Stimulated activated CD4-positive, alpha-beta T cell treated with anti-CD3 and anti-CD28 coated beads, TNF-alpha, amount 100 ng/mL, for 1 hour (primary cell): Measurements from ENCODE around the gene ZNF385B.
"Not testable (repeated sequence)": the region's sequence is repeated elsewhere in the genome, so short reads cannot be mapped to it uniquely, and the experiment has no call there.

Source experiments
- DNase-seq, 3 donors: peaks; one replicate each; pipeline ENCODE4 v3.0.0-alpha.2; 2020; ENCODE audit warnings: low read depth in 3 of 3, low spot score in 1 of 3

The ZNF385B gene

DNA sequence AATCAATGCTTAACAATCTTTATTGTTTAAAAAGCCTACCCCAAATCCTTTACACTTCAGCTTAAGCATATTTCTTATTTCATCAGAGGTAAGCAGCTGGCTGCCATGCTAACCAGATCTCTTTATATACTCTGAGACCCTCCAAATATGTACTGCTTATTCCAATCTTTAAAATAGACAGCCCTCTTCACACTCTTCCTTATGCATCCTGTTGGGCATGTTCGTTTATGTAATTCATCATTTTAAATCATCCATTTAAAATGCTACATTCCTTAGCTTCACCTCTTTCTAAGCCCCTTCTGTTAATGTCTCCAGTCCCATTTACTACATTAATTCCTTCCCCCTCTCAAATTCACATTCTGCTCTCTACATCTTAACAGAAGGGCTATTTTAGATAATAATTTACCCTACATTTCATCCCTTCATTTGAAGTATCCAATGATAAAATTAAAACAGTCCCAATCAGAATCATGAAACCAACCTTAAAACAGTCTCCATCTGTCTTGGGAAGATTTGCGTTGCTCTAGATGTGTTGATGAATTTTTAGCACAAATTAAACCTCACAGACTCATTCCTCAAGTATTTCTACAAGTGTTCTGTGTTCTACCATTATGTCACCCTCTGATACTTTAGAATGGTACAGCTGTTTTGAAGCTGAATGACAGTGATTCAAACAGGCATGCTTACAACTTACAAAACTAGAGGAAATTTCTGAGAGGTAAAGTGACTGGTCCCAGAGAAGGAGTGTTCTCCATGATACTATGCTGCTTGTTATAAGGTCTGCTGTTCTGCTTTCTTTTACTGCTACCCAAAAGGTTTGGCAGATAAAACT, 59.1 kb downstream of the ZNF385B start:
- DNase-seq = no peak

DNA sequence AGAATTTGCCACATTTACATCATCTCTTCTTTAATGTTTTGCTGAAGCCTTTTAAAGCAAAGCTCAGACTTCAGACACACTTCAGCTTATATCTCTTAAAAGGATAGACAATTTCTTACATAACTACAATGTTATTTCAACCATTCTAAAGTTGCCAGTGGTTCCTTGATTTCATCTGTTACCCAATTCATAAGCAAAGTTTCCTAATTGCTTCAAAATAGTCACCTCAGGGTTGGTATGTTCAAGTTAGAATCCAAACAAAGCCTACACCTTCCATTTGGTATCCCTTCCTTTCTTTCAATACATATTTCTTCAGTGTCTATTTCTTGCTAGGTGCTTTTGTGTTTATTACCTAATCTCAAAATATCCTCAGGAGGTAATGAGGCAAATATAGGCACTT, 60.6 kb downstream of the ZNF385B start:
- DNase-seq = no peak

DNA sequence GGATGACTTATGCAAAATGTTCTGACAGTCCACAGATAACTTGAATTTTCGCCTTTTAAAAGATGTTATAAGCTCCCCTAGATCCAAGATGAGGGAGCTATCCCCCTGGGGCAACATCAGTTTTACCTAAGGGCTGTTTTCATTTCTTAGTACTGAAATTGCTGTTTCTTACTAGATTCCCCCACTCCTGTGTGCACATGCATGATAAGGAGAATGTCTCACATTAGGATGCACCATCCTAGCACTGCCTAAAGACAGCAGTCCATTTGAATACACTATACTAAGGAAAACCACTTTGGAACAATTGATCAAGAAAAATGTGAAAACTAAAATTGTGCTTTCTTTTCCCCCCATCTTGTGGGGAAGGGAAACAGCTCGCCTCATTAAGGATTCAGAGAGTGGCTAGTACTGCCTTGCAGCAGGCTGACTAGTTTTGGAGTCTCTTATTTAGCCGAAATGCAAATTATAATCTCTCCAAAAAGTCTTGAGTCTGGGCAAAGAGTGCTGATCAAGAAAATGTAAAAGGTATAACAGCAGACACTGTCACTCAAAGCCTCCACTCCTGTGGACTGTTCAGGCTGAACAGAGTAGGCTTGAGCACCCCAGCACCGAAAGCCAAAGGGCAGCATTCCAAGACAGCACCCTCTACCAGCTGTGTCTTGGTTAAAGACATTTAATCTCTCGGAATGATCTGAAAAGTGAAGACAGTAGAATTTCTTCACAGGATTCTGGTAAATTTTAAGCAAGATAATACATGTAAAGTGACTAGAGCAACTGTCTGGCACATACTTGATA, 65.0 kb downstream of the ZNF385B start:
- no peak for DNase-seq

DNA sequence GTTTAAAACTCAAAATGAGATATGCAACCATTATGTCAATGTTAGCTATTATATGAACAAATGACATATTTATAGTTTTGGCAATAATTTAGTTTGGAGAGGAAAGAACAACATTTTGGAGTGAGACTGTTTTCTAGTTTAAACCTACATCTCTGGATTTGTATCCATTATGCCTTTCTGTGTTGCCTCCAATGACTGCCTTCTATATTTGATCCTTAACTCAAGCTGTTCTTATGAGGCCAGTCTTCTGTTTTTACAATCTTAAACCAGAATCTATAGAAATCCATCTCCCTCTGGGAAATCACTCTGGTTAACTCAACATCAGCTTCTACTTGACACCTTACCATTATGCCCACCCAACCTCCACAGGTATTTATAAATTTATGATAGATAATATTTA, 67.5 kb downstream of the ZNF385B start:
- DNase-seq = no peak

DNA sequence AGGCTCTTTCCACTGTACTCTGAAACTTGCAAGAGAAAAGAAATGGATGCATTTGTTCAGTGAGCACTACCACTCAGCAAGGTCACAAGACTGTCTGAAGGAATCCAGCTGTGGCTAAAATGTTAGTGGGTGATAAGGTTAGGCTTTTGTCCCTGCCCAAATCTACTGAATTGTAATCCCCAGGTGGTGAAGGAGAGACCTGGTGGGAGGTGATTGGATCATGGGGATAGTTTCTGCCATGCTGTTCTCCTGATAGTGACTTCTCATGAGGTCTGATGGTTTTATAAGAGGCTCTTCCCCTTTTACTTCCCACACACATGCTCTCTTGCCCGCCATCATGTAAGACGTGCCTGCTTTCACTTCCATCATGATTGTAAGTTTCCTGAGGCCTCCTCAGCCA, 68.2 kb downstream of the ZNF385B start:
- DNase-seq = no peak

DNA sequence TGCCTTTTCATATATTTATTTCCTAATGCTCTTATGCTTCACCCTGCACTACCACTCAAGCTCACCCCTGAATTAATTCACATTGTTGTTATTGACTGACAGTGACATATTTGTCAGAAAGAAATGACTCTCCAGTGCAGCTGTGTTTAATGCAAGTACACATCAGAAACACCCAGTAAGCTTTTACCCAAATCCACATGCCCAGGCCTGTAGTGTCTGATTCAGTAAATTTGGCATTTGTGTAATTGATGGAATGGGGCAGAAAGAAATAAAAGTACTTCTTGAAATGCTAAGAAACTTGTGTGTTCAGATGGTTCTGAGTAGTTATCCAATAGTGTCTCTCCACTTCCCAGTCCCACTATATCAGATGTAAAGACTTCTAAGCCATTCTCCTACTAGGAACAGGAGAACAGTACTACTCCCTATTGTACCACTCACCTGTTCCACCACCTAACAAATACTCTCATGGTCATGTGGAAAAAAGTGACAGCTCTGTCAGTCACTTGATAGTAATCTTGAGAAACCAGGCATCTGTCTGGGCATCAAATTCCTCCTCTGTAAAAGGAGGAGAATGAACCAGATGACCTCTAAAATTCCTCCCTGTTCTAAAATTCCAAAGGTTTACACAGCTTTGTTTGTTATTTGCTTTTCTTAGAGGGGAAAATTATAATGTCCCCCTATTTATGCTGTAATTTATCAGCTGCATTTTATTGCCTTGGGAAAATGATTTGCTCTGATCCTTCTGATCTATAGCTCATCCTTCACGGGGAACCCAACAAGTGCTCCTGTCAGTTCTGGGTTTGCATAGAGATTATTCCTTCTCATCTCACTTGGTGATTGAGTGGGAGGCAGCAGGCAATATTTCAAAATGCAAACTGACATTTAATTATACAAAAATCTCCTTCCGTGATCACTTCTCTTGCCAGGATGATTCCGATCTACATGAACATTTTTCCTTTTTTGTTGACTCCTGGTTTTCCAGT, 70.9 kb downstream of the ZNF385B start:
- no peak for DNase-seq

DNA sequence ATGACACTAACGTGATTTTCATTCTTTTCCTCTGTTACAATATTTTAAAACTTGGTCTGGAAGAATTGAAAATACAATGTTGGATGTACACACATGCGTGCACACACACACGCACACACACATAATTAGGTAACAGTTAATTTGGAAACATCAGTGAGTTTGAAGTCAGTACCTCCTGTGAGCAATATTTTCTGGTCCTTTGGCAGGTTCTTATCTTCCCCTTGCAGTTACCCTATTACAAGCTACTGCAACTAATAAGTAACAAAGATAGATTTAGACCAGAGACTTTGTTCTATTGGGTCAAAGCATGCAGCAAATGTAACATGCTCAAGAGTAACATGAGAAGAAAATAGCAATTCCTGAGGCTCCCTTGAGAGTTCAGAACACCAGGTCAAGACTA, 73.3 kb downstream of the ZNF385B start:
- no peak for DNase-seq

DNA sequence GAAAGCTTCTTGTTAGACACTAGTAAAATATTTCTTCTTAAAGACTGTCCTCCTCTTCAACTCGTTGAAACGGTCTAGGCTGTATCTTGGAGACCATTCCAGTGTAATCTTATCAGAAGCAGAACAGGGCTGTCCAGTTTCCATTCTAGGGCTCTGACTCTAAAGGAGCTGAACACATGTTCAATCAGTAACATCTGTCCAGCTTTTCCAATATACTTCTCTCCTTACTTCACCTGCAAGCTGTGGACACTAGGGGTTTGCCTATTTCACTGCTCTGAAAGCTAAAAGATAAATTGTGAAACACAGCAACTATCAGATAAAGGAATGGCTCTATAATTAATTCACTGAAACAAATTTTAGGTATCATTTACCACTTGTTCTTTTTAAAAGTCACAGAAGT, 73.8 kb downstream of the ZNF385B start:
- no peak for DNase-seq

DNA sequence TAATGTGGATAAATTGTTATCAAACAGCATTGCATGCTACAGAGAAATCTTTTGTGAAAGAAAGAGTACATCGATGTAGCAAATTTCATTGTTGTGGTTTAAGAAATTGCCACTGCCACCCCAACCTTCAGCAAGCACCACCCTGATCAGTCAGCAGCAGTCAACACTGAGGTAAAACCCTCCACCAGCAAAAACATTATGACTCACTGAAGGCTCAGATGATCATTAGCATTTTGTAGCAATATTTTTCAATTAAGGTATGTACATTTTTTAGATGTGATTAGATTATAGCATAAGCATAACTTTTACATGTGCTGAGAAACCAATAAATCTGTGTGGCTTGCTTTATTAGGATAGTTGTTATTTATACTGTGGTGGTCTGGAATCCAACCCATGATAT, 75.5 kb downstream of the ZNF385B start:
- DNase-seq = no peak

DNA sequence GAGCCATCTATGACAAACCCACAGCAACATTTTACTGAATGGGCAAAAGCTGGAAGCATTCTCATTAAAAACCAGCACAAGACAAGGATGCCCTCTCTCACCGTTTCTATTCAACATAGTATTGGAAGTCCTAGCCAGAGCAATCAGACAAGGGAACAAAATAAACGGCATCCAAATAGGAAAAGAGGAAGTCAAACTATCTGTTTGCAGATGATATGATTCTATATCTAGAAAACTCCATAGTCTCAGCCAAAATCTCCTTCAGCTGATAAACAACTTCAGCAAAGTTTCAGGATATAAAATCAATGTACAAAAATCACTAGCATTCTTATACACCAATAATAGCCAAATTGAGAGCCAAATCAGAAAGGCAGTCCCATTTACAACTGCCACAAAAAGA, 79.1 kb downstream of the ZNF385B start:
- DNase-seq = not testable (repeated sequence)

DNA sequence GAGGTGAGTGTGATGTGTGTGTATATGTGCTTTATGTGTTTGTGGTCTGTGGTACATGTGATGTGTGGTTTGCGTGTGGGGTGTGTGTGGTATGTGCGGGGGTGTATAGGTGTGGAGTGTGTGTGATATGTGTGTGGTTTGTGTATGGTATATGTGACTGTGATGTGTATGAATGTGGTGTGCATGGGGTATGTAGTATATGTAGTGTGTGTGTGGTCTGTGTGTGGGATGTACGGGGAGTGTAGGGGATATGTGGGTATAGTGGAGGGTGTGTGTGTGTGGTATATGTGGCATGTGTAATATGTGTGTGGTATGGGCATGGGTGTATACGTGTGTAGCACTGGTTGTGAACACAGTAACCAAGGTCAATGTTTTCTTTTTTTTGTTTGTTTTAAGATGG, 87.4 kb downstream of the ZNF385B start:
- no peak for DNase-seq

DNA sequence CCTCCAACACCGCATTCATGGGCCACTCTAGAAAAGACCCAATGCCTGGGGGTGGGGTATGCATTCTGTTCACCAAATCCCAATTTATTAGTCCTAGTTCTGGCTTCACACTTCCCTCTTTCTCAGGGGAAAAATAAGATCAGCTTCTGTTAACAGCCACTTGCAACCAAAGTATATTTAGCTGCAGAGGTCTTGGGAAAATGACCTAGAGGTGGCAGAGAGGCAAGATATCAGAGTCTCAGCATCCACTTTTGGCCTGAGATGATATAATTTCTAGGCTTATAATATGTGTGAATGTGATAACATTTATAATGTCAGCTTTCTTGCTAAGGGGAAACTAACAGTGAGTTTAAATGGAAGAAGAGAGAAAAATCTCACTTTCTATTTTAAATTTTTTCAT, 89.1 kb downstream of the ZNF385B start:
- DNase-seq = no peak

DNA sequence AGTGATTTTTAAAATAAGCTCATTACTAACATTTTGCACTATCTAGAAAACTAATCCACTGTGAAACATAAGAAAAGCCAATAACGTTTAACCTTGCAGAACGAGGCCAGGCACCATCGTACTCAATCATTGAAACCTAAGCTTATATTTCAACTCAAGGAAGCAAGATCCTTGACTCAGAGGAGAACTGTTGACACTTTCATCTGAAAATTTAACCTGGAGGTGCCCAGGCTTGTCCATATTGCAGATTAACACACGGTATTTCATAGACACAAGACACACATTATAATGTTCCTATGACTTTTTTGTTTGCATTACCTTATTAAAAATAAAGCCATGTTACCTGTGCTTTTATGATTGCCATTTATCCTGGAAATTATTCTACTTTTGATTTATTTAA, 89.6 kb downstream of the ZNF385B start:
- DNase-seq = no peak

DNA sequence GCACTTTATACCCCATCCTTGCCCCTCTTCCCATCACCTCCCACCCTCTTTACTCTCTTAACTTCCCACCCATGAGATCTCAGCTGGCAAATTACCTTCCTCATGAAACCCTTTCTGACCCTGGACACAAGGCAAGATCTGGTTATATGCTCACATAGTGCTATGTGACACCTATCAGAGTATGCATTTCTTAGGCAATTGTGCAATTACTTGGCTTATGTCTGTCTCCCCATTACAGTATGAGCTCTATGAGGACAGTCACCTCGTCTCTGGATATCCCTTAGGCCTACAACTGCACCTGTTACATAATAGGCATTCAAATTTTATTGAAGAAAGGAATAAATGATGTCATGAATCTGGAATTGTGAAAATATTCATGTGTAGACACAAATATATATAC, 91.4 kb downstream of the ZNF385B start:
- no peak for DNase-seq

DNA sequence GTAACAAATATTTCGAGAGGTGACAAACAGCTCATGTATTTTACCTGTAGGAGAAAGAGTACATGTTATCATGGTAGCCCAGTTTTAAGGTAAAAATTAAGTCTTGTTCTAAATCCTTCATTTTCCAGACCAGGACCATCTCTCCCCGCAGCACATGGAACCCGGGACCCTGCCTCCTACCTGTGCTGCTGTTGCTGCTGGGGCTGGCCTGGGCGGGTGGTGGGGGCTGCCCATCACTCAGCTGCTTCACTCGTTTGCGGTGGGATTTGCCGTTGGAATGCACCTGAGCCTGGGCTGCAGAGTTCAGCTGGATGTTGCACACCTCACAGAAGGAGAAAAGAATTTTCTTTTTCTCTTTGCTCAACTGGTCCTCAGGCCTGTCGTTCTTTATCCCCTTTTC, 92.1 kb downstream of the ZNF385B start:
- no peak for DNase-seq

DNA sequence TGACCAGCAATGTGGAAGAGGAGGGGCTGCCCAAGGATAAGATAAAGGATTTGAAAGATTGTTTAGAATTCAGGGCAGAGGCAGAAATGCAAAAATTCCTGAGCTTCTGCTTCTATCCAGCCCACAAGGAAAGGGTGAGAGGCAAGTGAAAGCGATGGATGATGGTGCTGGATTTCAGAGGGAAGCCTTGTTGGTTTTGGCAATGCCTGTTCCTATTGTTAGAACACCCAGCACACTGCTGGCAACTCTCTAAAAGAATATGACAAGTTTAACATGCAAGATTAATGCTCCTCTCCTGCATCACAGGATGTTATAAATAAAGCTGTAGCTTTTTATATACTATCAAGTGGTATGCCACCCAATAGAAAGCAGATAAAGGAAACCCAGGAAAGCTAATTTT, 92.6 kb downstream of the ZNF385B start:
- no peak for DNase-seq

DNA sequence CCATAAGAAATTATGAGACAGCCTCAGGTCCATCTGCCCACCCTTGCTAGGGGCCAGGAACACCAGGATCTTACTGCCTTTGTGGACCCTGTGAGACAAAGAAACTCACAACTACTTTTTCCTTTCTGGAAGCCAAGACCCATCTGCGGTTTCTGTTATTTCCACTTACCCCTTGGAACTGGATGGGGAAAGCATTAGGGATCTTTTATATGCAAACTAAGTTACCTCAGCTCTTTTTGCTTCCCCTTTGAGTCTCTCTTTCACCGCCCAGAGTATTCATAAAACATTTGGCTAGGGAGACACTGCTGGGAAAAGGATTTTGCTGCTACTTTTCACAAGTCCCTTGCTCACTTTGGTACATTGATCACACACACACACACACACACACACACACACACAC, 95.7 kb downstream of the ZNF385B start:
- DNase-seq = no peak

DNA sequence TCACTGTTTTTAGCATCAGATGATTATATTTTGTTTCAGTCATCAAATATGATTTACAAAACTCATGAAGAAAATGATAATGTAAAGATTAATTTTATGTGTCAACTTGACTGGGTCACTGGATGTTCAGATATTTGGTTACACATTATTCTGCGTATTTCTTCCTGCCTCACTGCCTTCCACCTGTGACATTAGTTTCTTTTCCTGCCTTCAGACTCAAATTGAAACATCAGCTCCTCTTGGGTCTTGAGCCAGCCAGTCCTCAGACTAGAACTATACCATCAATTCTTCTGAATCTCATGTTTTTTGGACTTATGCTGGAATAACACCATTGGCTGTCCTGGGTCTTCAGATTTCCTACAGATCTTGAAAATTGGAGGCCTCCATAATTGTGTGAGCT, 96.7 kb downstream of the ZNF385B start:
- DNase-seq = no peak

DNA sequence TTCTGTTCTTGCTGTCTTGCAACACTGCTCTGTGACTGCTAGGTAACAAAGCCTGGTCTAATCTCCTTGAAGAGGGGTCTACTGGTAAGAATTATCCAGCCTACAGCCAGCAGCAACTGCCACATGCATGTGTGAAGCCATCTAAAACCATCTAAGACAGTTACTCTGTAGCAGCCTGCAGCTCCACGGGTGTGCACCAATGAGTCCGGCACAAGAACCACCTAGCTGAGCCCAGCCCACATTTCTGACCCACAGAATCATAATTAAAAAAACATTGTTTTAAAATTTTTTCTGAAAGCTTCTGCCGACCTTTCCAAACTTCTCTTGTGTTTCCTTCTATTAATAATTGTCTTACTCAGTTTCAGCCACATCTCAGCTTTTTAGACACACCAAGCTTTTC, 102.8 kb downstream of the ZNF385B start:
- DNase-seq = no peak

DNA sequence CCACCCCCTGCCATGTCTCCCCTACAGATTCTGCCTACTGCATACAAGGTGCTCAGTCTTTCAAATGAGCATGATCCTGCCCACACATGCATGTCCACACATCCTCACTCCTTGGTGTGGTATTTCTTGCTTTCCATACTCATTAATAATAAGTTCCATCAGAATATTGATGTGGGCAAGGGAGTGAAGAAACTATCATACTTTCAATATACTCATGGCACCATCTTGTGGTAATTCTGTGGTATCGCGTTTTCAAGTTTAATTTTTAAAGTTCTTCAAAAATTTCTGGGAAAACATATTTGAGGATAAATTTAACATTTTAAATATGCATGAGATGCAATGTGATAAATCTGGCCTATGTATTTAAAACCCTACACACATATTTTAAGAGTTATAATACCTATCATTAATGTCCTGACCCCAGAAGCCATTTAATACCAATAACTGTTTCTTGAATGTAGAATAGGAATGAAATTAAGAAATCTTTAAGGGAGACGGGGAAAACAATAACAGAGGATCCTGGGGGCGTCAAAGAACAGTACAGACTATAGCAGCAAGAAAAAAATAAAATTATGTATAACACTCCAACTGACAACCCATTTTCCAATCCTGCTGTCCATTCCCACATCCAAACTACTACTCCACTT, 110.1 kb downstream of the ZNF385B start:
- DNase-seq = no peak

DNA sequence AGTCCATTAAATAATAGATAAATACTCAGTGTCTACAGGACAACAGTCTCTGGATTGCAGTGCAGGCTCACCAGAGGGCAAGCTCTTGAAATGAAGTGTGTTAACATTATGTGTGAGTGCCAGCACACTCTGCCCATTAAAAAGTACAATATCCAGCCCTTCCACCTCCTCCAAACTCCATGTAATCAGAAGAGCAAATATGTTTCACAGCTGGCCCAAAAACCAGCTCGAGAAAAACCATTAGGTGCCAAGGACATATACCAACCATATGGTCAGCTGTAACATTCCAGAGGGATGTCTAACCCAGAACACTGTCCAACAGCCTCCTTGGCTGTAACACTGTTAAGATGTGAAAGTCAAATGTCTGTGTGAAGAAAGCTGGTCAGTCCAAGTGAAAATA, 112.2 kb downstream of the ZNF385B start:
- no peak for DNase-seq
